LHCN-M2 (cell line): ENCODE data around the gene TEX35. TPM values are rescaled to one million over a fixed set of nuclear protein-coding genes. Genes with fewer than 3 reads are reported as not detected.

ENCODE experiments used
- DNase-seq: peaks from one replicate; pipeline ENCODE4 v3.0.0-alpha.2; 2012; ENCODE audit warnings: low read depth
- polyA plus RNA-seq: library from polyadenylated mRNA; unstranded; fragments of >200 nt; gene quantifications from one replicate; pipeline ENCODE4 v1.2.1, GENCODE V29; 2012; ENCODE audit warnings: missing spikeins
- total RNA-seq: library from RNA; depleted of rRNA; stranded (reverse); fragments of >200 nt; gene quantifications from 2 replicates; pipeline ENCODE4 v1.2.3, GENCODE V29; 2014; rRNA removed

The TEX35 gene
- total RNA-seq = 0.11 TPM in 1 of 2 replicates, not detected in the other
- polyA plus RNA-seq = not detected

DNA sequence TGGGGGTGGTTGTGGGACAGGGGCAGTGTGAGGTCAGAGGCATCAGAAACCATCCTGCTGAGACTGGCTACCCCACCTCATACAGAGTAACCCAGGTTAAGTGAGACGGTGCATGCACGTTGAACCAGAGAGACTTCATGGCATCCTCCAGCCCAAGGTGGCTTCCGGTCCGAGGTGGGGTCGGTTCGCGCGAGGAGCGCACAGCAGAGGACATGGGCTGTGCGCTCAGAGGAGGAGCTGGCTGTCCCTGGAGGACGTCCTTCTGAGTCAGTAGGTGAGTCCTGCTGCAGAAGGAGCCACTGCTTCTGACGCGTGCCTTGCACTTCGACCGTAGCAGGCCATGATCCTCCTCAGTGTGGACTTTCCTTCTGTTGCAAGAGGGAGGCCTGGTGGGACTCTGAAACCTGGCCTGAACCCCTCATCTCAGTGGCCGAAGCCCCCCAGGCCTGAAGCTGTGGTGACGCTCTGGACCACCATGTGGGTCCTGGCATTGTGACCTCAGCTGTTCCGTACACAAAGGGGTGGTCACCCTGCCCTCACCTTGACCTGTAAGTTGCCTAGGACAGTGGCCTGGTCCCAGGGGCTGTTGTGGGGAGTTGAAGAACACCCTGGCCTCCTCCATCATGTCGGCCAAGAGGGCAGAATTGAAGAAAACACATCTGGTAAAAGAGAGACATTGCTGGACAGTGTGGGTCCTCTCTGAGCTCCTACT lies at the start of gene TEX35:
Gene TEX35 (plus strand): TSS at position 544 of the 712 bp plus-strand sequence. CDS start 80 bp downstream, at position 624.
- no peak for DNase-seq

DNA sequence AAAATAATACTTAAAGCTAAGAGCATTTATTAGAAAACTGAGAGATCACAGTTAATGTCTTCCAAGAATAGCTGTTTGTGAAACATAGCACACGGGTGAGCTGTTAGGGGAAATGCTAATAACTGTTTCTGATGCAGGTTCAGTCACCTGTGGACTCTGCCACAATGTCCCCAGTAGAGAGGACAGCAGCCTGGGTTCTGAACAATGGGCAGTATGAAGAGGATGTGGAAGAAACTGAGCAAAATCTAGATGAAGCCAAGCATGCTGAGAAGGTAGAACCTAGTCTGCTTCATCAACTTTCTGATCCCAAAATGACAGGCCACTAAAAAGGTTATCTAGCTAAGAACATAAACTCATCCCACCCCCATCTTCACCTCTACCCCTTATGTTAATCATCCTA lies 48.8 kb upstream of the TEX35 start:
- no peak for DNase-seq

DNA sequence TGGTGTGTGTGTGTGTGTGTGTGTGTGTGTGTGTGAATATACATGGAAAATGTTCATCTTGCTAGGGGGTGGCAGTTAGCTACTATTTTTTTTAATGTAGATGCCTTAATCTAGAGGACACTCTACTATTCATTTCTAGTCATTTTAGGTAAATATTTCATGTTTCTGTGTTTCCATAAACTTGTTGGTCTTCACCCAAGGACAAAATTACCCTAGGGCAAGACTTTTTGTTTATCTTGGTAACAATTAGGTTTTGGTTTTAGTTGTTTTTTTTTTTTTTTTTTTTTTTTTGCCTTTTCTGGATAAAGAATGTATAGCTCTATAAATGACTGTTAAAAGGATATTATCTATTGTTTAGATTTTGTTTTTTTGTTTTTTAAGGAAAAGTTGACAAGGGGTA lies 48.3 kb upstream of the TEX35 start:
- DNase-seq = no peak

DNA sequence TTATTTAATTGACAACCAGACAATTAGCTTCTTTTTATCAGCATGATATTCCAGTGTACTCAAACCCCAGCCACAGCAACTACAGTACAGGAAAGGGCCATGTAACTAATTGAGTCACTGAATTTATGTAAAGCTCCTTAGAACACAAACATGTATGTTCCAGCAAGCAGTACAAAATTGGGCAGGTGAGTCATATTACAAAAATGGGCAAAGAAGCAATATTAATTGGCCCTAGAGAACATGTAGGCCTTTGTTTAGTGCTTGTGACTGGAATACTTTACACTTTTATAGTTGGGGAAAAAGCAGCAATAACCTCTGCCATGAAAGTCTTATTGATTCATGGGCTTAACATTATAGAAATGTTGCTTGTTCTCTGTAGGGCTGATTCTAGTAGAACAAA lies 47.9 kb upstream of the TEX35 start:
- DNase-seq = peak; percentile 69

DNA sequence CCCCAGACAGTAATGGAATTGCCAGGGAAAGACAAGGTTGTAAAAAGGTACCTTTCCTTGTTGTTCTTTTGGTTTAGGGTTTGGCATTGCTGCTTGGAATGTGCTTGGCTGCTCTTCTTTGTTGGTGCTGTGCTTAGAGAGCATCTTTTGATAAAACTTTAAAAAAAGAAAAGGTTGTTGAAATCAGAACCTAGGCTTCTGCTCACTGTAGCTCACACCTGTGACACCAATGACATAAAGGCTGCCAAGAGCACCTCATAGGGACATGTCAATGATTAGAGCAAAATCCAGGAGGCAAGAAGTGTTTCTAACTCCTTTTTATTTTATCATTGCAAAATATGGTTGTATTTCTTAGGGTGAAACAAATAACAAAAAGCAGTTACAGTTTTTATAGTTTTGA lies 45.1 kb upstream of the TEX35 start:
- no peak for DNase-seq

DNA sequence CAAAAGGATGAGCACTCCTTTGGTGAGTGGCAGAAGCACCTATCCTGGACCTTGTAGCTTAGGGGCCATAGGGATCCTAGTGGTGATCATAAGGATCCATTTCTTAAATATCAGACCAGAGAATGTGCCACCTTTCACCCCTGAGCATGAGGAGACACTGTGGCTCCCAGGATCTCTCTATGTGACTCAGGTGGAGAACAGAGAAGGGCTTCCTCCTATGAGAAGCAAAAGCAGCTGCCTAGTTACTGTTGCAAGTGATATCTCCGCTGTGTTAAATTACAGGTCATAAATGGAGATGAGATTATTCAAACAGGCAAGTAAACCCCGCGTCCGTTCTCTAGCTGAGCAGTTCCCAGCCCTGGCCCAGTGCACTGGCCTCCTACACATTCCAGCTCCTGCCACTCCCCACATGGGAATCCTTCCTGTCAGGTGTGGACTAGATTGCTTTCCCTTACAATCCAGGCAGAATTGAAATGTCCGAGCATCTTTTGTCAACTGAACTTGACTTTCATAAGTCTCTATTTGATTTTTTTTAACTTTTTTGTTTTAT lies 42.4 kb upstream of the TEX35 start:
- no peak for DNase-seq

DNA sequence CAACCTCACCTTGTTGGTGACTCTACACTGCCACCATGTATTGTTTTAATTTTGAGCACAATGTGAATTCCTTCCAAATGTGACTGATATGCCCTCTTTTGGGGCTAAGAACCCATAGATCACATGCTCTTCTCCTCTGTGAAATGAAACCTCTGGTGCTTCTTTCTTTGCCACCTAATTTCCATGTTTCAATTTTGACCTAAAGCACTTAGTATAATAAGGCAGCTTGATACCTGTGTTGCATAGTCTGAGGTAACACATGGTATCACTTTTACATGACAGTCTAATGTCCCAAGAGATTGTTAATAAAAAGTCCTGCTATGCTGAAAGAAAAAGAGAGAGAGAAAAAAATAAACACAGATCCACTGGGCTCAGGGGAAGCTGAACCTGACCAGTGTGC lies 40.4 kb upstream of the TEX35 start:
- DNase-seq = no peak

DNA sequence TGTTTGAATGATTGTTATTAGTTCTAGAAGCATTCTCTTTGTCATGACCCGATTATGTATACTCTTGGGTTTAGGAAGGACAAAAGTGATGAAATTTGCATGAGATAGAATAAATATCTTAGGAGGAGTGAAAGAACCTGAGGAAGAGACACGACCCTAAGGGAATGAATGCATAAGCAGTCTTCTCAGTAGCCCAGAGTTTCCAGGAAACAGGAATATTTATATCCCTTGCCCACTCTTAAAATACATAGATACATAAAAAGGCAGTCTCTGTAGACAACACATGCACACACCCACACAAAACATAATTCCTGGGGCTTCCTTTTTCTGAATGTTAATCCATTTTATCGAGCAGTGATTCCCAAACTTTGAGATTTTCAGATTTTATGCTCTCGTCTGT lies 35.5 kb upstream of the TEX35 start:
- no peak for DNase-seq

DNA sequence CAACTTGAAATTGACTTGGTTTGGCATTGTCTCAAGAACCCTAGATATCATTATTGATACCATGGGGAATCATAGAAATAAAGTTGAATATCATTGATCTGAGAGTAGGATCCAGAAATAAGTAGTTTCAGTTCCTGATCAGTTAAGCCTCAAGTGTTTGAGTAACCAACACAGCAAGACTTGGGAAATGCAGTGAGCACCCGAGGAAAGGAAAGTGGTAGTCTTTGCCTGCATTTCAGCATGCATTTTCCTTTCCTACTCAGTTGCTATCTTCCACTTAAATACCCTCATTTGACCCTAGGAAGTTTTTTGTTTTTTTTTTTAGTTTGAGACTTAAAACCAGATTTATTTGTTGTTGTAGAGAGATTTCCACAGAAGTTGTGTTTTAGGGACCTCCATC lies 35.1 kb upstream of the TEX35 start:
- DNase-seq = no peak

DNA sequence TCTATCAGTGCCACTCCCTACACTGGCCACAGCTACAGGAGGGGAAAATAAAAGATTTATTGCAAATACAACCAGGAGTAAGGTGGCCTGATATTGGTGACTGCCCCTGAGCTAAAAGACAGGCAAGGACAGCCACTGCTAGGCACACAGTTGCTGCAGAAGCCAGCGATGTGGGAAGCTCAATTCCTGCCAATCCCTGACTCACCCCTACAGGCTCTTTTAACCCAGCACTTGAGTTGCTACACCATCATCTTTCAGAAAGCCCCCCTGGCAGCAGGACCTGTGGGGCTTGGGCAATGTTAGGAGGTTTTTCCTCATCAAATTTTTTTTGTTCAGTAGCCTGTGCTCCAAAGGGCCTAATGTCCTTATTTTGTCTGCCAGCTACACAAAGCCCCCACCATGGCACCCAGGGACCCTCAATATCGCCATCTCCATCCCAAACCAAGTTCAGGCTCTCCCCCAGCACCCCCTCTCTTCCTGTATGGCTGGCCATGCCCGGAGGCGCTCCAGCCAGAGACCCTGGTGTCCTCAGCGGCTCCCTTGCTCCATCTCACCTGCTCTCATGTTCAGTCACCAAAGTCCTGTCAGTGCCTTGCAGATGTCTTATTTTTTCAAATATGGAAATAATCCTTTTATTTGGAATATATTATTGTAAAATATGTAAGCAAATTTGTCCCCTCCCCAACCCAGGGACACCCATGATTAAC lies 29.5 kb upstream of the TEX35 start:
- DNase-seq = no peak

DNA sequence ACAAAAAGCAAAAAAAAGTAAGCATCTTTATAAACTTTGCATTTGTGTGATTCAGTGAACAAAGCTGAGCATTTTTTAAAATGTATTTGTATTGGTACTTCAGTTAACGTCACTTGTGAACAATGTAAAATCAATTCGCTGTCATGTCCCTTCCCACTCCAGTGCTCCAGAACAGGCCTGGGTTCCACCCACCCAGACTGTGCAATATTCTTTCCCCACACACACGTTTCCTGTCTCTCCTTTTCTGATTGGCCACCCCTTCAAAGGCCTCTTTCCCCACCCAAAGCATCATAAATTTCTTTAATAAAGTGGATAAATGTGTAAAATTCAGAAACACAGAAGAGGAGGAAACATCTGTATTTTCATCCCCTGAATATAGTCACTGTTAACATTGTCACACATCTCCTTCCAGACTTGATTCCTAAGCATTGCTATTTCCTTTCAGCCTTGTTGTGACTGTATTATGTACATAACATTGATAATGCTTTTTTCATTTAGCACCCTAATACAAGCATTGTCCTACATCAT lies 28.1 kb upstream of the TEX35 start:
- DNase-seq = no peak

DNA sequence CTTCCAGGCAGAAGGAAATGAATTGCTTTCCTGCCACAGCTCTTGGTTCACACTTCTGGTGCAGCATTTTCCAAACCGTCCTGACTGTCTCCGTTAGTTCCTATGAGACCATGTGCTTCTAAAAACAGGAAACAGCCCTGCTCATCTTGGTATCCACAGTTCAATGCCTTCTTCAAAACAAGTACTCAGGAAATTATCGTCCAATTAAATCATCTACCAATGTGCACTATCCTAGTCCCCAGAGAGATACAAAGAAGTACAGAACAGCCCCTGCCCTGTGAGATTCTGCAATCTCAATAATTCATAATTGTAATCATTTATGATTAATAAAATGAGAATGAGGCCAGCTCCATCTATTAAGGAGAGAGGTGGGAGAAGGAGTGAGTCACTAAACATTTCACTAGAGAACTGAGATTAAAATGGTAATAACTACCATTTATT lies 27.3 kb upstream of the TEX35 start:
- no peak for DNase-seq

DNA sequence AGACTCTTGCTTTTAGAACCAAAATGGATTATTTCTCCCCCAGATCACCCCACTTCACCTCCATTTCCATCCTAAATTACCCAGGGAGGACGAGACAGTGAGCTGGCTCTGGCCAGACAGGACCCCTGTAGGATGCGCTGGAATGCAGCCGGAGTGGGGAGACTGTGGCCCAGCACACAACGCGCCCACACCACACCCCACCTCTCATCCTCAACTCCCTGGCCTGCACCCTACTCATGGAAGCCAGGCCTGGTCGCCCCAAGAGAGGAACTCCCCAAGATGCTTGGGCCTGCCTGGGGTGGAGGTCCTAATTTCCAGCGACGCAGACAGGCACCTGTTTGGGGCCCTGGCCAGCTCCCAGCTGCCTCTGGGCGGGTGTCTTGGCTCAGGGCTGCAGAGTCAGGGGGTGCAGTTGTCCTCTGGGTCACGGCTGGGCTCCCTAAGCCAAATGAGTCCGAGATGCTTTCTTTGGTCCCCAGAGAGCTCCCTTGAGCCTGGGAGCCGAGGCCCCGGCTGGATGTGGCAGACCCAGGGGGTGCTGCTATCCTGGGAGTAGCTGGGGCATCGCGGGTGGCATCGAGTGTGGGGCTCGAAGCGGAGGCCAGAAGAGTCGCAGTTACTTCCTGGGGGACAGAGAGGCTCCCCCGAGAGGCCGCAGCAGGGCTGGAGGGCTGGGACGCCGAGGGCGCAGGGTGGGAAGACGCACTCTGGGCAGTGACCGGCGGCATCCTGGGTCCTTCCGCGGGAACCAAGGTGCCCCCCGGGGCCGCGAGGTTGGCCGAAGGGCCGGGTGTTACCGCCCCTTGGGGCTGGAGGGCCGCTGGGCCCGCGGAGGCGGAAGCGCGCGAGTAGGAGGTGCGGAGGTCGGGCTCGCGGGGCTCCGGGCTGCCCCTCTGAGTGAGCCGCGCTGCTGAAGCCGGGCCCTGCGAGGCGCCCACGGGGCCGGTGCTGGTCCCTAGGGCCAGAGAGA lies 26.5 kb upstream of the TEX35 start:
- no peak for DNase-seq

DNA sequence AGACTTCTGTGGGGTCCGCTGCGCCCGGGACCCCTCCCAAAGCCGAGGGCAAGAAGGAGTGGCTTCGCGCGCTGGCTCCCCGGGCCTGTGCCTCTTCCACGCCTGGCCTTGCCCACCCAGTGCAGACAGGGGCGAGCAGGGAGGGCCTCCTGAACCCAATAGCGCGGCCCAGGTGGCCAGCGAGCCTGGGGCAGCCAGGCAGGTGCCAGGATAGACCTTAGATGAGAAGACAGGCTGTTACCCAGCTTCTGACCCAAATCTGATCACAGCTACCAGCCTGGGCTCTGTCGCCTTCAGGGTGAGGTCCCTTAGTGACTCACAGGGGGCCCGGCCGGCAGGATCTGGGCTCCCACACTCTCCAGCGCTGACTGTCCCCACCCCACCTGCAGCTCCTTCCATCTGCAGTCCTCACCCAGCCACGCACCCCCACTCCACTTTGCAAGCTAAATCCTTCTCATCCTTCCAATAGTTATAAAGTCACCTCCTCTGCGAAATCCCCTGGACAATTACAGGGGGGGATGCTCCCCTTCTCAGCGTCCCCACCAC lies 25.8 kb upstream of the TEX35 start:
- DNase-seq = no peak

DNA sequence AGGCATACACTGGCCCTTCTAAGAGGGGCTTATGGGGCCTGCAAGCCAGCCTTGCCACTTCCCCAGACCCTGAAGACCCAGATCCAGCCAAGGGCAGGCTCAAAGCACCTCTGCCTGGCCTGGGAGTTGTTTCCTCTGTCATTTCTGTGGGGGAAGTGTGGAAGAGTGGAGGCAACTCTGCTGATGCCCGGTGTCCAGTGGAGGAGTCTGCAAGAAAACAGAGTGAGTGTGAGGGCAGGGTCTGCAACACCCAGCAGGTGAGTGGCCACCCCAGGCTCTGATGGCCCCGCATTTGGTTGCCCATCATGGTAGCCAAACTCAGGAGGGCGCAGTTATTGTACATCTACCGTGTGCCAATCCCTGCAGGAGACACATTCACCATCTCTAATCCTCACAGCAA lies 24.5 kb upstream of the TEX35 start:
- no peak for DNase-seq

DNA sequence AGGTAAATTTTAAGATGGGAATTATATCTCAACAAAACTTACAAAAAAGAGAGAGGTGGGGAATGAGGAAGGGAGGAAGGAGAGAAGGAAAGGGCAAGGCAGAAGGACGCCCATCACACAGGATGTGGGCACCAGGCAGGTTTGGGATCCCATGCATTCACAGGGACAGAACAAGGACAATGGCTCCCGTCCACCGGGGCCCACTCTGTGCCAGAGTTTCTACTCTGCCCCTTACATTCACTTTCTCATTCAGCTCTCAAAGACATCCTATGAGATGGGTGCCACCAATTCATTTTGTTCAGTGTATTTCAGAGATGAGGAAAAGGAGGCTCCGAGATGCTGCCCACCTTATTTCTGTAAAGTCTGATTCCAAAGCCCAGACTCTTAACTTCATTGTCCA lies 23.5 kb upstream of the TEX35 start:
- DNase-seq = no peak

DNA sequence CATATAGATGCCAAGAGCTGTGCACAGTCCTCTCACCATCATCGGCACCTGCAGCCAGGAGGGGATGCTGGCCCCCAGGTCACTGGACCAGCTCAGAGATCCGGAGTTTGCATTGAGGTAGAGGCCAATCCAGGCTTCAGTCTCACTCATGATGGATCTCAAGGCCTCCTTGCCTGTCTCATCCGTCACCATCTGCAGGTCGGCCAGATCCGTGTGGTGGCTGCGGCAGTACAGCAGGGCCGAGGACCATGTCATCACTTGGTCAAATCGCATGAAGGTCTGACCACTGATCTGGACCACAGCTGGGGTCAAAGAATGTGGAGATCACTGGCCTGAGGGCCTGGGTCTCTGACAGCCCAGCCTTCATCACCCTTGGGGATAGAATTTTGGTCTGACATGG lies 22.8 kb upstream of the TEX35 start:
- no peak for DNase-seq

DNA sequence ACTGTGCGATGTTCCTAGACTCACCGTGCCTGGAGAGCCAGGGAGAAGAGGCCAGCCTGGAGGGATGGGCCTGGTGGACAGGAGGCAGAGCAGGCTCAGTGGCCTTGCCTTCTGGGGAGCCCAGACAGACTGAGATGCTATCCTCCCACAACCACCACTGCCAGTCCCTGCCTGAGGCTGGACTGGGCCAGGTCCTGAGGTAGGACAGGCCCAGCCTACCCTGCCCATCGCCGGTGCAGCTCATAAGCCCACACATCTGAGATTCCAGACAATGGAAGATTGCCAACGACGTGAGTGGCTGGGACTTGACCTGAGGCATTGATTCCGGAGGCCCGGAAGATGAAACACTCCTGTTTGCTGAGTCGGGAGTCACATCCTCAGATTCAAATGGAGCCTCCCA lies 21.9 kb upstream of the TEX35 start:
- no peak for DNase-seq

DNA sequence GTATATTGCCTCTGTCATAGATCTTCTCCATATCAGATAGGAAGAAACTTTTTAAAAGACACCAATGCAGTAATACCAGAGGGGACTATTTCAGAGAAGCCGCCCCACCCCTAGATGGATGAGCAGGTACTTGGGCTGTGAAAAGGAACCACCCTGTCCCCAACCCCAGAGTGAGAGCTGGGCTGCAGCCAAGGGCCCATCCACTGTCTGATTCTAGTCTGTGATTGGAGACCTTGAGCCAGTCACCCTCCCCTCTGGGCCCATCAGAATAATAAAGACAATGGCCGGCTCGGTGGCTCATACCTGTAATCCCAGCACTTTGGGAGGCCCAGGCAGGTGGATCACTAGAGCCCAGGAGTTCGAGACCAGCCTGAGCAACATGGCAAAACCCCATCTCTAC lies 21.2 kb upstream of the TEX35 start:
- DNase-seq = no peak

DNA sequence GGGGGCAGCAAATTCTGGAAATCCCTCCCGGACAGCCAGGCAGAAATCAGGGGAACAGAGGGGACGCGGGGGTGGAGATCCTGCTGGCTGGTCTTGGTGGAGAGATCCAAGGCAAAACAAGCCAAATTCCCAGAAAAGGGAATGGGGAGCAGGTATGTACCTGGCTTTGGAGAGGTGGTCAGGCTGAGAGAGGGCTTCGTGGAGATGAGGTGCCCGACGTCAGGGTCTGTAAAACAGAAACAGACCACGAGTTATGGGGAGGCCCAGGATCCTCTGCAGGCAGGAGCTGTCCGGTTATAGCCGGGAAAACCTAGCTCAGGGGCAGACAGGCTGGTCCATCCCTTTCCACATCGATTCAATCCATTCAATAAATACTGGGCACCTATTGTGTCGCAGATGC lies 20.6 kb upstream of the TEX35 start:
- DNase-seq = no peak

DNA sequence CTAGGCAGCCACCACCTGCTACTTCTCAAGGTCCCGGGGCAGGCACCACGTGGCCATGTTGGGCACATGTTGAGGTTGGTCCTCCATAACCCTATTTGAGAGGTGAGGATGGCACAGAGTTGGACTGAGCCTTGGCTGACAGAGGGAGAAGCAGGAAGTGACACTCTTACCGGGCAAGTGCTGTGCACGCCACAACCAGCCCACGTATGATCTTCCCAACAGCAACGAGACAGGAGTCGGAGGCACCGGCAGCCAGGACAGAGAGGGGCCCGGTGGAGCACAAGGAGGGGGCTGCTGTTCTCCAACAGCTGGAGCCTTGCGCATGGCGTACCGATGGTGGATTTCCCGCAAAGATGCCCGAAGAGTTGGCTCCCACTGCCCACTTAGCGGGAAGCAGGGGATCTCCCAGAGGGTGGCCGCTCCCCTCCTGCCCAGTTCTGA lies 19.6 kb upstream of the TEX35 start:
- no peak for DNase-seq
